H1 (cell line): ENCODE data around the gene ZRANB3.

ENCODE experiments used
- POLR2A ChIP-seq, 2 experiments: IDR thresholded peaks; 1 replicate in 1 of 2; 2 replicates in 1 of 2; pipeline ENCODE4 v1.6.1; 2011; ENCODE audit warnings: low read depth in 2 of 2, low read length in 2 of 2, mild to moderate bottlenecking in 2 of 2; ENCODE audit errors: control extremely low read depth in 1 of 2
- TAF7 ChIP-seq: optimal IDR thresholded peaks from 2 replicates; pipeline ENCODE3; 2011; ENCODE audit warnings: low read depth, mild to moderate bottlenecking, inconsistent platforms, low read length, moderate library complexity, borderline replicate concordance
- TEAD4 ChIP-seq: IDR thresholded peaks from 2 replicates; pipeline ENCODE4 v1.6.1; 2012; ENCODE audit warnings: low read depth, low read length, inconsistent platforms, mixed read lengths
- TF ChIP-seq, protein P1 (sequence below), 3 experiments: IDR thresholded peaks; 1 replicate in 2 of 3; 2 replicates in 1 of 3; pipeline versions ENCODE4 v1.5.1 to v1.6.1; 2011; ENCODE audit warnings: low read length in 3 of 3, mild to moderate bottlenecking in 3 of 3, inconsistent platforms in 2 of 3, low read depth in 1 of 3, moderate library complexity in 1 of 3; ENCODE audit not compliant: insufficient read depth in 1 of 3; ENCODE audit errors: control extremely low read depth in 1 of 3

DNA sequence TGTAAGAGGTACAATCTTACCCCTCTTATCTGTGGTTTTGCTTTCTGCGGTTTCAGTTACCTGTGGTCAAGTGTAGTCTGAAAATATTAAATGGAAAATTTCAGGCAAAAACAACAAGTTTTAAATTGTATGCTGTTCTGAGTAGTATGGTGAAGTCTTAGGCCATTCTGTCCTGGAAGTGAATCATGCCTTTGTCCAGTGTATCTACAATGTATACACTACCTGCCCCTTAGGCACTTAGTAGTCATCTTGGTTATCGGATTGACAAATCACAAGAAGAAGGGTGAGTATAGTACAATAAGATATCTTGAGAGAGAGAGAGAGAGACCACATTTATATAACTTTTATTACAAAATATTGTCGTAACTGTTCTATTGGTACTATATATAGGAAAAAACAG lies 435.4 kb downstream of the ZRANB3 start:
- TF ChIP-seq, protein P1, sequence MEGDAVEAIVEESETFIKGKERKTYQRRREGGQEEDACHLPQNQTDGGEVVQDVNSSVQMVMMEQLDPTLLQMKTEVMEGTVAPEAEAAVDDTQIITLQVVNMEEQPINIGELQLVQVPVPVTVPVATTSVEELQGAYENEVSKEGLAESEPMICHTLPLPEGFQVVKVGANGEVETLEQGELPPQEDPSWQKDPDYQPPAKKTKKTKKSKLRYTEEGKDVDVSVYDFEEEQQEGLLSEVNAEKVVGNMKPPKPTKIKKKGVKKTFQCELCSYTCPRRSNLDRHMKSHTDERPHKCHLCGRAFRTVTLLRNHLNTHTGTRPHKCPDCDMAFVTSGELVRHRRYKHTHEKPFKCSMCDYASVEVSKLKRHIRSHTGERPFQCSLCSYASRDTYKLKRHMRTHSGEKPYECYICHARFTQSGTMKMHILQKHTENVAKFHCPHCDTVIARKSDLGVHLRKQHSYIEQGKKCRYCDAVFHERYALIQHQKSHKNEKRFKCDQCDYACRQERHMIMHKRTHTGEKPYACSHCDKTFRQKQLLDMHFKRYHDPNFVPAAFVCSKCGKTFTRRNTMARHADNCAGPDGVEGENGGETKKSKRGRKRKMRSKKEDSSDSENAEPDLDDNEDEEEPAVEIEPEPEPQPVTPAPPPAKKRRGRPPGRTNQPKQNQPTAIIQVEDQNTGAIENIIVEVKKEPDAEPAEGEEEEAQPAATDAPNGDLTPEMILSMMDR (IDR thresholded peaks at IDR 0.05; ENCODE audit: control extremely low read depth in 1 of 3, insufficient read depth in 1 of 3, low read depth in 1 of 3, low read length in 3 of 3) = no peak
- TF ChIP-seq POLR2A (IDR thresholded peaks at IDR 0.05; ENCODE audit: control extremely low read depth in 1 of 2, low read depth in 2 of 2, low read length in 2 of 2) (no peak), TAF7 (no peak), TEAD4 (no peak)
